Epidermal melanocyte (primary cell): ENCODE data around the gene XXYLT1.

ENCODE experiments used
- DNase-seq: peaks from one replicate; pipeline ENCODE4 v3.0.0; 2011; ENCODE audit warnings: low spot score; ENCODE audit not compliant: insufficient read length

The XXYLT1 gene

DNA sequence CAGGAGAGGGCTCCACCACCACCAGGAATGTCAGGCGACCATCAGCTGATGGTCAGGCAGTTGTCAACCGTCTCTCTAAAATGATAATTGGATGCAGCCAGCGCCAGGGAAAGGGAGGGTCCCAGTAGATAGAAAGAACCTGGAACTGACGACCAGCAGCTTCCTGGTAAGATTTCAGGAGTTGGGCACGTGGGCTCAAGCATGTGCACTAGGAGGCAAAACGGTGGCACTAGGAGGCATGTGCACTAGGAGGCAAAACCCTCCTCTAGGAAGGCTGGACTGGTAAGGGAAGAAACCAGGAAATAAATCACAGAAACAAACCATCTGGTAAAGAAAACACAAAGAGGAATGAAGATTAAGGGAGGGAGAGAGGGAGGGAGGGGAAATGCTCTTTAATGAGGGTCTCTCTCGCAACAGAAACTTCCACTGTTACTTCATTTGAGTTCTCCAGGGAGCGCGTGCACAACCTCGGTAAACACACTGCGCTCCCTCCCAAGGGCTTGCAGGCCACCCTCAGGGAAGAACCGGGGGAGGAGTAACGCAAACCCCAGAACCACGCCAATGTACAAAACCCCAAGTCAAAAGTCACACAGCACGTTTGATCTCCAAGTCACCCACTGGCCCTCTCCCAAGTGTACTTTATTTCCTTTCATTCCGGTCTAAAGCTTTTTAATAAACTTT lies 116.7 kb downstream of the XXYLT1 start:
- DNase-seq = peak; percentile 43

DNA sequence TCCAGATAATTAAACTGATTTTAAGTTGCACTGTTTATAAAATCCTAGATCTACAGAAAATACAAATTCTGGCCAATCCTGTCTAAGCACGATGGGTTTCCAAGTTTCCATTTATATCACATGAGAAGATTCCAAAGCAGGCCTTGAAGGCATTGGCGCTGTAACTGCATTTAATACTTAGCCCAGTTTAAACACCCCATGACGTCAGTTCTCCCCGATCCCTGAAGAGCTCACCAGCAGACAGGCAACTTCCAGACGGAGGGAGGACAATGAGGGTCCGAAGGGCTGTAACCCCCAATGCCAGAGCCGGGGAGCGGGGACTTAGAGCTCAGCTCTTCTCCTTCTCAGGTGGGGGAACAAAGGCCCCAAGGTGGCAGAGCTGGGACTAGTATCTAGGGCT lies 117.3 kb downstream of the XXYLT1 start:
- DNase-seq = peak; percentile 32

DNA sequence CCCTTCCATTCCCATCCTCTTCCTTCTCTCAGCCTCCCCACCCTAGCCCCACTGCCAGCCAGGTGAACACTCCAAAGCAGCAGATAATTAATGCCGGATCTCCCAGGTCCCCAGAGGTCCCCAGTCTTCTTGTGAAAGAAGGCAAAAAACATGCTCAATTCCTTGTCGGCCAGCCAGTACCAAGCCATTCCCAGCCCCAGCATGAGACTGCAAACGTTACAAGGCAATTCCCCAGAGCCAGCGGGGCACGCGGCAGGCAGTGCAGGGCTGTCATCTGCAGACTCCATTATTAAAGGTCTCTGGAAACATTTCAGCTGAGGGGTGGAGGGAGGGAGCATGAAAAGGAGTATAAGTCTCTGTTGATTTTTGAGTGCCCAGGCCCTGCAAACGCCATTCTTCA lies 117.8 kb downstream of the XXYLT1 start:
- no peak for DNase-seq

DNA sequence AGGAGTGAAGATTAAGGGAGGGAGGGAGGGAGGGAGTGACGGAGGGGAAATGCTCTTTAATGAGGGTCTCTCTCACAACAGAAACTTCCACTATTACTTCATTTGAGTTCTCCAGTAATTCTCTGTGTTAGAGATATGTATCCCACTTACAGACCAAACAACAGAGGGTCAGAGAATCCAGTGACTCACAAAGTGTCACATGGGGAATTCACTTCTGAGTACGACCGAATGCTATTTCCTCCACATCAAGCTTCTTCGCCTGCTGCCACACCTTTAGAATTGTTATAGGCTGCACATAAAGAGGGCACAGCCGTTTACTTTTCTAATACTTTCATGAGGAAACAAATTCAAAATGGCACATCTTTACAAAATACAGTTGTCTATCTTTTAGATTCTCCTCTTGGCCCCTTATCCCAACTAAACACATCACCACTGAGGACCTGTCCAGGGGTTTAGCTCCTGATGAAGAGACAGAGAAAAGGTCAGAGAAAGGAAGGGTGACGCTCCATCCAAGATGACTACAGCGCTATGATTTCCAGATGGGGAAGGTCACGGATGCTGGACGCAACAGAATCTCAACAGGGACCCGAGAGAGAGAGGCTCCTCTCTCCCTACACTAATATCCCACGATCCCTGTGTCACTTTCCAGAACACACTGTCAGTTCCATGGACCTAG lies 119.0 kb downstream of the XXYLT1 start:
- DNase-seq = no peak

DNA sequence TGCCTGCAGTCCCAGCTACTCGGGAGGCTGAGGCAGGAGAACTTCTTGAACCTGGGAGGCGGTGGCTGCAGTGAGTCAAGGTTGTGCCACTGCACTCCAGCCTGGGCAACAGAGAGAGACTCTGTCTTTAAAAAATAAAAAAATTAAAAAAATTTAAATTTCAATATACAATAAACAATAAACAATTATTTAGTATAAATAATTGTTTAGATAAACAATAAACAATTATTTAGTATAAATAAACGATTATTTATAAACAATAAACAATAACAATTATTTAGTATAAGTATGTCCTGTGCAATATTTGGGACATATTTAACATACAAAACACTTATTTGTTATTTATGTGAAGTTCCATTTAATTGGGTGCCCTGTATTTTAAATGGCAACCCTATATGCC lies 119.6 kb downstream of the XXYLT1 start:
- DNase-seq = no peak

DNA sequence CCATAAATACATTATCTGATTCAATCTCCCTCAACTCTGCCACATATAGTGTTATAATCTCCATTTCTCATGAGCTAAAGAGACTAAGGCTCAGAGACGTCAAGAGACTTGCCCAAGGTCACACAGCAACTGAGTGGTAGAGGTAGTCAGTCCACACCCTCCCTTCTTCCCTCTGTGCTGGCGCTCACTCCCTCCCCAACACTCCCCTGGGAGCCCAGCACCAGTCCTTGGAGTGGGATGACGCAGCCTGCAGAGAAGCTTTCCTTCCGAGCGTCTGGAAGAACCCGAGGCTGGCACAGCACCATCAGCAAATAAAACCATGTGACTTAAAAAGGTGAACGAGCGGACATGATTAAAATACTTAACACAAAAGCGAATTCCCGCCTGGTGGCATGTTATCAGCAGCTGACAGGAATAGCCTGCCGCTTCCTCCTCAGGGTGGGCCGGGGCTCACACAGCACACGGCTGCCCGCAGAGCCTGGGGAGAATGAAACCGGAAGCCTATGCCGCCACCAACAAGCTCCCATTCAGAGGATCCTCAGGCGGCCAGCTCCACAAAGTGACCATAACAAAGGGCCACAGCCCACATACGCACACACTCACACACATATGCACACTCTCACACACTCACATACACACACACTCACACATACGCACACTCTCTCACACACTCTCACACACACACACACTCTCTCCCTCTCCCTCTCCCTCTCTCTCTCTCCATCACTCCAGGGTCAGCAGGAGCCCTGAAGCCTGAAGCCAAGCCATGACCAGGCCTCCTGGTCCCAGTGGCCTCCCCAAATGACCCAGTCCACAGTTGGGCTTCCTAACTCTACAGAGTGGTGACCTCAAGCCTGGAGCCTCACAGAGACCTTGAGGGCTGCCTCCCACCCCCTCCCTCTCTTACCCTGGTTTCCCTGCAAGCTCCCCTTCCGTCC lies 120.5 kb downstream of the XXYLT1 start:
- DNase-seq = no peak

DNA sequence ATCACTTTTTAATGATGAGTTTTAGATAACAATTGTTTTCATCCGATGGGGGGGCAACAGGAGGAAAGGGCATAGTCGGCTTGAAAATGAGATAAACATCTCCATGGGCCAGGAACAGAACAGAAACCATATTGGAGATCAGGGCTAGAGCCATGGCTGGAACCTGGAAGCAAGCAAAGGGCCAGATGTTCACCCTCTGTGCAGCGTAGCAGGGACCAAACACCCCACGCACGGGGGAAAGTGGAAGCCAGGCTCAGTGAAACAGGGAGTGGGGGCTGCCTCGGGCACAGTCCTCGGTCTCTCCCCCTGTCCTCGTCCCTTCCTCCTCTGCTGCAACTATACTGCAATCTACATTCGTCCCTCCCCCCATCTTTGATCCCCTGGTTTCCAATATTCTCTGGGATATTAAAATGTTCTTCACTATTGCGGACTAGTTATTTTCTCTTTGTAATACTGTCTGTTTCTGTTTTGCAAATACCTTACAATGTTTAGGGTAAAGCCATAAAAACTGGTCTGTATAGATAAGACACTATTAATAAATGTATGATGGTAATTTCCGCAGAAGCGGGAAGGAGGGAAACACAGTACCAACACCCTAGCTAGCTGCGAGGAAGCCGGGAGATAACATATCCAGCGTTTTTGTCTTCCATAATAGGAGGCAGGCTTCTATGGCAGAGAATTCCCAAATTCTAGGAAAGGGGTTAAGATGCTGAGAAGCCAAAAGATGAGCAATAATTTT lies 121.5 kb downstream of the XXYLT1 start:
- DNase-seq = no peak

DNA sequence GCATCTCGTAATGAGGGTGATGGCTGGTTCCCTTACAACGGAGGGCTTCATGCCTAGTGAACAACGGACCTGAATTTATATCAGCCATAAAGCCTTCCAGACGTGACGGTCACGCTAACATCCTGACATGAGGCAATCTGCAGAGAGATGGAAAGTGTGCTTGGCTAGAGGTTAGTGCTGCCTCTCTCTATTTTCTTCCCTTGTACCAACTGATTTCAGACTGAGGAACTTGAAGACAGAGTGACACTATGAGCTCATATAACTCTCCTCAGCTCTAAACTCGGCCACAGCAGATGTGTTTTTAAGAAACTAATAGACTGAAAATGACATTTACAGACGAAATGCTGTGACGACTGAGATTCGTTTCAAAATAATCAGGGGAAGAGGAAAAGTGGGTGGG lies 122.4 kb downstream of the XXYLT1 start:
- no peak for DNase-seq

DNA sequence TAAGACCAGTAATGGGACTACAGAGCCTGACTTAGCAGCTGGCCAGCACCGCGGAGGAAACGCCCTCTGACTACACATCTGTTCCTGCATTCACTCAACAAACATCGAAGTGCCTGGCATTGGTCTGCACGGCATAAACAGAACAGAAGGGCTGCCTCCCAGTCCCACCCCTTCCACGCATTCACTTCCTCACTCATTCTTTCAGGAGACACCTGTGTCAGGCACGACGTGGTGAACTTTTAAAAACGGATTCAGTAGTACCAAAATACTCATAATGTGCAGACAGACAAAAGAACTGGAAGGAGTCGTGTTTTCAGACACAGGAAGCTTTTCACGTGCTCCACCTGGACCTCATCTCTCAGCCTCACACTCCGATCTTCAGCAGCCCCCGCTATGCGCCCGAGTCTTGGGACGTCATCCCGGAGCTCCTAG lies 123.3 kb downstream of the XXYLT1 start:
- DNase-seq = no peak

DNA sequence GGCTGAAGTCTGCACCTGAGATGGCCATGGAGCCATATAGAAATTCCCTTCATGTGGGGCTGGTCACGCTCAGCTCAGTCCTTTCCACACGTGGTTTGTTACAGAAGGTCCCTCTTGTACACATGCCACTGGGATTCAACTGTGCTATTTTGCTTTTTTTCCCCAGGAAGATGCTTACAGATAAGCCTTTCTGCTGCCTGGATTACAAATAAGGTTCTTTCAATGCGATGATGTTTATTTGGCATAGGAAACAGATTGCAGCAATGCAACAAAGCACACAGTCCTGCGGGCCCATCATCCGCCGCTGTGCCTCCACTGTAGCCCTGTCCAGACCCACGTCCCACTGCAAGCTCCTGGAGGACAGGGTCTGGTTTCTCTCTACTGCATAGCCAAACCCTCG lies 124.8 kb downstream of the XXYLT1 start:
- DNase-seq = no peak

DNA sequence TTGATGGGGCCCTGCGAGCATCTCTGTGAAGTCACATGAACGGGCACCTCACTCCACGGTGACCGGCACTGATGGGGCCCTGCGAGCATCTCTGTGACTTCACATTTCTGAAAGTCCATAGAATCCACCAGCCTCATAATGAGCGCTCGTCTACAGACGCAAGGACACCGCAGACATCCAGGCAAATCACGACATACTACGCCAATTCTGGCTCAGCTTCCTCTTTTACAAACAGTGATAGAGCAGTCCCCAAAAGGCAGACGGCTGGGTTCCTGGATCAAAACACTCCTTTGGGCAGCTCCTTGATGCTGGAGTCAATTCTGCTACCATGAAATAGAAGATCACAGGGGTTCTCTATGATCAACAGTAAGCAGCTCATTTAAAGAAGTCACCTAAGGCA lies 125.4 kb downstream of the XXYLT1 start:
- no peak for DNase-seq

DNA sequence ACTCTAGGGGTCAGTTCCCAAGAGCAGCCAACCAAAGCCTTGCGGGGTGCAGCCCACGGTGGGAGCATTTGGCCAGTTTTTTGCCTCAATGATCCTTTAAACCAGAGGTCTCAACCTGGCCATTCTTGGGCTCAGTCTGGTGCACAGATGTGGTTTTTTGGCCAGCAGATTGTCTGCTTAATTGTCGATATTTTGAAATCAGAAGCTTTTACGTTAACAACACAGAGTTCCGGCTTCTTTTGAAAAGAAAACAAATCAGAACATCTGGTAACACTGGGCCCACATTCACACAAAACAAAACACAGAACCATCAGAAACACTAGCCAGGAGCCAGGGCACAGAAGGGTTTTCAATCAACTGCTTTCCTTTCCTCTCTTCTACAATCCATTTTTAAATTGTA lies 127.7 kb downstream of the XXYLT1 start:
- no peak for DNase-seq

DNA sequence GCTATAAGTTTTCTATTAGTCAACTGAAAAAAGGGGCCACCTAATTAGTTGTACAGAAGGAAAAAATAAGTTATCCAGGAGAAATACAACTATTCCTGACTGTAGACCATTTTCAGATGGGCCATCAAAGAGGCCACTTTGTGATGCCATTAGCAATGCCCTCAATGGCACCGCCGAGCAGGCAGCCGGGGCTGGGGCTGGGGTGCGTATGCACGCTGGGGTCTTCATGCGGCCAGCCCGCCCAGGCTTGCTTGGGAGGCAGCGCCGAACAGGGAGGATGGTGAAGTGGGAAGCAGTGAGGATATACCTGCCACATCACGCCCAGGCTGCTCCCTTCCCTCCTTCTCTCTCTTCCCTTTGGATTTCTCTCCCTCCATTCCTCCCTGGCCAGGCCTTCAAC lies 128.4 kb downstream of the XXYLT1 start:
- DNase-seq = no peak

DNA sequence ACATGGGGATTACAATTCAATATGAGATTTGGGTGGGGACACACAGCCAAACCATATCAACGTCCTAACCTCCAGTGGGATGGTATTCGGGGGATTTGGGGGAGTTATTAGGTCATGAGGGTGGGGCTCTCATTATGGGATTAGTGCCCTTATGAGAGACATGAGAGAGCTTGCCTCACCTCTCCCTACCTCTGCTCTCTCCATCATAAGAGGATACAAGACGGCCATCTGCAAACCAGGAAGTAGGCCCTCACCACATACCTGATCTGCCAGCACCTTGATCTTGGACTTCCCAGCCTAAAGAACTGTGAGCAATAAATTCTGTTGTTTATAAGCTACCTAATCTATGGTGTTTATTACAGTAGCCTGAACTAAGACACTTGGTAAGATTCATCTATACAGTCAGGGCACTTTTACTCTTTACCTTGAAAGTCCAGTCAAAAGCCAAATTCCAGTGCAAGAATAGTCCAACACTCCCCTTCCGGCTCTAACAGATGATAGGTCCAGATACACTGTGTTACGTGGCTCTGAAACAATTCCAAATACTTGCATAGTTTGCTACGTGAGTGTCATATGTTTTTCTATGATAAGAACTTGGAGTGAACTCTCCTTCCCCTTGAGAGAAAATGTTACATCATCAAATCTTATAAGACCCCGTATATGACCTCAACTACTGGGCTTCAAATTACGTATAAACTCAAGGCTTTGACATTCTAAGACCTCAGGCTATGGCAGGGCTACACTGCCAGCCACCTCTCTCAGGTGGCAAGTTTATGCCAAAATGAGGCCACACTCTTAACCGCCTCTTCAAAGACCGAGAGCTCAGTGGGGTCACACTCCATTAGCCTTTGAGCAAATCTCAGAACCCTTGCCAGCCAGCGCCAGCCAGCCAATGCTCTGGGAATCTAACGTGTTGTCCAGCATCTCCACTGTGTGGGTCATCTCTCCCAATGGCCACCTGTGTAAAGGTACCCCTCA lies 129.9 kb downstream of the XXYLT1 start:
- no peak for DNase-seq

DNA sequence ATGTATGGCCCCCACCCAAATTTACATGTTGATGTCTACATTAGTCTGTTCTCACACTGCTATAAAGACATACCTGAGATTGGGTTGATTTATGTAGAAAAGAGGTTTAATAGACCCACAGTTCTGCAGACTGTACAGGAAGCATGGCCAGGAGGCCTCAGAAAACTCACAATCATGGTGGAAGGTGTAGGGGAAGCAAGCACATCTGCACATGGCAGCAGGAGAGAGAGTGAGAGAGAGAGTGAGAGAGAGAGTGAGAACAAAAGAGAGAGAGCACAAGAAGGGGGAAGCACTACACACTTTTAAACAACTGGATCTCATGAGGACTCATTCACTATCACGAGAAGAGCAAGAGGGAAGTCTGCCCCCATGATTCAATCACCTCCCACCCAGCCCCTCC lies 130.5 kb downstream of the XXYLT1 start:
- DNase-seq = no peak

DNA sequence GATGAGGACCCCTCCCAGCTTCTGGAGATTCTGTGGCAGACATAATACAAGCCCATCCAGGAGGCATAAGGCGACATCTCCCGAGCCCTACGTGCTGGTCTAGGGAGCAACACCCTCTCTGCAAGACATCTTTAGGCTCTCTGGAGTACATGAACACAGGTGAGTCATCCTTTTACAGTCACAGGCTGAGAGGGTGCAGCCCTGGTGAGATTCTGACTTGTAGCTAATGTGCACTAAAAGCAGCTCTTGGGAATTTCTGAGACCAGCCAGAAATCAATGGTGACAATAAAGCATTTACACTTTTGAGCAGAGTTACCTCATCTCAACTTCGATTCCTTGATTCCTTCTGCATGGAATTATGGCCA lies 131.1 kb downstream of the XXYLT1 start:
- no peak for DNase-seq

DNA sequence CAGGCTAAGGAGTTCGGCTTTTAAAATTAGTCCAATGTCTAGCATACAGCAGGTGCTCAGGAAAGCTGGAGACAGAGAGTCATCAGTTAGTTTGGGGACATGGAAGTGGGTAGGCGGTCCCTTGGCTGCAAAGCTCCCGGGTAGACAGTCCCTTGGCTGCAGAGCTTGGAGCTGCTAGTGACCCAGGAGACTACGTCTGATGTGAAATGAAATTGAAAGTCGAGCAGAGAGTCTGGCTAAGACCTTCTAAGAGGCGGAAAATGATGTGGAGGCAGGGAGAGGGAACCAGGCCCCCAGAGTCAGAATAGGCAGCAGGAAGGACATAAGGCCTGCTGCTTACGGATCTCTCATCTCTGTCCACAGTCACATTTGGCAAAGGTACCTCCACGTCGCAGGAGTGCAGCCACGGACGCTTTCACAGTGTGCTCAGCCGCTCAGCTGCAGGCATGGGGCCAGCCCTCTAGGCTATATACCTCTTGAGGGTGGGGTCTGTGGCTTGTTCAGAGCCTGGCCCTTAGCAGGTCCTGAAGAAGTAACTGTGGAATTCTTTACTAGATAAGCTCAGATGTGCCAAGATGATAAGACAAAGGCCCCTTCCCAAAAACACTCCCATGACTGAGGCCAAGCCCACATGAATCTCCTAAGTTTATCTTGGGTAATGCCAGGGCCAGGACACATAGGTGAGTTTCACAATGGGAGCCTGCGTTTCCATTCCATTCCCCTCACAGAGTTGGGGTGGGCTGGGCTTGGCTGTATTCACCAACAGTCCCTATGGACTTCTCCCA lies 131.7 kb downstream of the XXYLT1 start:
- no peak for DNase-seq

DNA sequence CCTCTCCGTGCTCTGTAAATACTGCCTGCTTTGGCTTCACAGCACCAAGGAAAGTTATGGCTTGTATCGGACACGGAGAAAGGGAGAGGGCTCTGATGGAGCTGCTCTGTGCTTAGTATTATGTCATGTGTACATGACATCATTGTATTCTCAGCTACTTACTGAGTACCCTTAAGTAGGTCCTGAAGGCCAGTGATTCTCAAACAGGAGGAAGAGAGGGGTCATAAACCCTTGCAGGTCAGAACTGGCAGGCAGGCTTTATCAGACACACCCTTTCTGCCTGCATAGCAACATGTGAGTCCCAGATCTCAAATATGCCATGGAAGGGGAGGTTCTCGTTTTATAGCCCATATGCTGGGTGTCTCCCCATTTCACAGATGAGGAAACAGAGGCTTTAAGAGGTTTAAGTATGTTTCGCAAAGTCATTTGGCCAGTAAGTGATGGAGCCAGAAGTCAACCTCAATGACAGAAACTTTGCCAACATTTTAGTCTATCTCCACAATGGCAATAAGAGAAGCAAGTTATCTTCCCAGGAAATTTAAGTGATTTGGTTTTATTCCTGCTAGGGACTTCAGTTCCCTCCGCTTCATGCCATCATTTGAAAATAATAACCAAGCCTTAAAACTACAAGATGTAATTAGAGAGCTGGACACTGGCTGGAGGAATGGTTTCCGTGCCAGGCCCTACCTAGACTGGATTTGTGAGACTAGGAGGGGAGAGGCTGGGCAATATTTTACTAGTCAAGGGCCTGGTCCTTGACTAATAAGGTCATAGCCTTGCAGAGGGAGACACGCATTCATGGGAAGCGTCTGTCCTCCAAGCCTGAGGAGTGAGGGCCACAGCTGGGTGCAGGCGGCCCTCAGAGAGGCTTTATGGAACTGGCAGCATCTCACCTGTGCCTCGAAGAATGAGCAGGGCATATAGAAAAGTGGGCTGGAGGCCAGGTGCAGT lies 133.0 kb downstream of the XXYLT1 start:
- DNase-seq = no peak
